ENCODE measurements around the gene BMP6.
"Not testable (repeated sequence)": the region's sequence is repeated elsewhere in the genome, so short reads cannot be mapped to it uniquely, and the experiment has no call there.

The BMP6 gene

DNA sequence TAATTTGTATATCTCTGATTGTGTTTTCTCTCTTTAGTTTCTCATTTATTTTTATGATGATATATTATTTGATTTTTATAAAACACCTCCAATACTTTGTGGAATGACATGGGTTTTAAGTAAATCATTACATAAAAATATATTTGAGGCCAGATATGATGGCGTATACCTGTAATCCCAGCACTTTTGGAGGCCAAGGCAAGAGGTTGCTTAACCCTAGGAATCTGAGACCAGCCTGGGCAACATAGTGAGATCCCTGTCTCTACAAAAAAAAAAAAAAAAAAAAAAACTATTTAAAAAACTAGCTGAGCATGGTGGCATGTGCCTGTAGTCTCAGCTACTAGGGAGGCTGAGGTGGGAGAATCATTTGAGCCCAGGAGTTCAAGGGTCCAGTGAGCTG is 87.3 kb downstream of the BMP6 start:
- intact Hi-C loops (cut with DNase I), result no loop called here
- DNase-seq, result no peak

DNA sequence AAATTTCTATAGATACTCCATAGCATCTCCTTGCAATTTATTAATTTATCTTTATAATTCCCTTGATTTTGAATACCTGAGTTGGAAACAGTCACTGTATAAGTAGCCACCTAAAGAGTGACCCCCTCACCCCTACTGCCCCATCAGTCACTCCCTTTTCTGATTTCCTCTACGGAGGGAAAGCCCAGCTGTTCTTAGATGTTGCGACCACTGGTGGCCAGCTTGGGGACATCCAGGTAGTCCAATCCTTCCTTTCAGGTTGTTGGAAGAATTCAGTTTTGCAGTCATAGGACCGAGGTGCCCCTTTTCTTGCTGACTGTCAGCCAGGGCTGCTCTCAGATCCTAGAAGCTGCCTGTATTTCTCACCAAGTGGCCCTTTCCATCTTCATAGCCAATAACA is 87.8 kb downstream of the BMP6 start:
- no peak for DNase-seq
- intact Hi-C loops (cut with DNase I), result no loop called here

DNA sequence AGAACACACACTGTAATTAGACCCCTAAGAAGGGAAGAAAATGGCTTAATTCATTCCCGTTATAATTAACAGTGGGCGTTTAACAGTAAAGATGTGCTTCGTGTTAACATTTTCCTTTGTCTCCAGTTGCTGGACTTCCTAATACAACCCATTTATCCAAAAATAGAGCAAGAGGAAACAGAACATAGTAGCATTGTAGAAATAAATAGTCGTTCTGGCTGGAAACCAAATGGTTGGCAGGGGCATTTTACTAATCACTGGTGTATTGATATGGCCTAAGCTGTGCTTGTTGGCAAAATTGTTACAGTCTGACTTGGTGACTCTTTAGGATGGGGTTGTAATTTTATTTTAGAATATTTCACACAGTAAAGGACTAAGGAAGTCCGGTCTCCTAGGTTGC is 89.8 kb downstream of the BMP6 start:
- DNase-seq, result no peak
- intact Hi-C loops (cut with DNase I), result no loop called here

DNA sequence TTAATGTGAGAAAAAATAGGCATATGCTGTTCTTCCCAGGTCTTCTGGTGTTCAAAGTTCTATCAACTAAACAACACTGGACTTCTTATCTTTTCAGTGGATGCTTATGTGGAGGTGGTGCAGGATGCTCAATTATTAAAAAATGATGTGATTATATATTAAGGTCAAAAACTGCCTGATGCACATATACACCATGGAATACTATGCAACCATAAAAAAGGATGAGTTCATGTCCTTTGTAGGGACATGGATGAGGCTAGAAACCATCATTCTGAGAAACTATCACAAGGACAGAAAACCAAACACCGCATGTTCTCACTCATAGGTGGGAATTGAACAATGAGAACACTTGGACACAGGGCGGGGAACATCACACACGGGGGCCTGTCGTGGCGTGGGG is 91.3 kb downstream of the BMP6 start:
- DNase-seq; intact Hi-C loops (cut with DNase I): not testable (repeated sequence)

DNA sequence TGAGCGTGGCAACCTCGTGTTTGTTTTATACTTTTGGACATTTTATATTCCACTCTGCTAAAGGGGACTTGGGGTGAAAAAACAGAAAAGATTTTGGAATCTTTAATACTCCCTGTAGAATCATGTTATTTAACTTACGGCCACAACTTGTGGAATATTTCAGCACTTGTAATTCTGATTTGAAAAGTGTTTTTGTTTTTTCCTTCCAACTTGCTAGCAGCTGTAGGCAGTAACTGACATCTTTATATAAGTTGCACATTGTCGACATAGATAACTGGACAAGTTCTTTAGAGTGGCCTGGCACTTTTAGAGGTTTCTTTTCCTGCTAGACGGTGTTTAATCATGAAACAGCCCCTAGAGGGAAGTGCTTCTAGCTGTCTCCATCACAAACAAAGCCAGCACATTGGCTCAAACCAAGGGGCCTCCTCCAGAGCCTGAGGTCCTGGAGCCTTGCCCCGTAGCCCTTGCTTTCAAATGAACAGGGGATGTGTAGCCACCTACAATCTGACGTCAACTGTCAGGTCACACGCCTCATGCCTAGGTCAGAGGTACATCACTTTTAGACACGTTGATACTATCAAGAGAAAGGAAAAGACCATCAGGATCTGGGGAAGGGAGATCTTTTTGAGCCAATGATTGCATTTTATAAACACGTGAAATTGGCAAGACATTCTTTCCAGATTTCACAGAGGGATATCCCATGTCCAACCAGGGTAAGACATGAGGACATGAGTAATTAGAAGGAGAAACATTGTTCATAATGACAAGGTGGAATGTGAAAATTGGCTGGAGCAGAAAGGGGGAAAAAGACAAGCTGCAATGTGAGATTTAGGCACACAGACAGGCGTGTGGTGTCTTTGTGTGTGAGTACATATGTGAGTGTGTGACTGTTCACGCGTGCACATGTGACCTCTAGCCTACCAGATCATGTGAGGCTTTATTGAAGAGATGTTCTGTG is 92.6 kb downstream of the BMP6 start:
- no peak for DNase-seq
- intact Hi-C loops (cut with DNase I), result no loop called here

DNA sequence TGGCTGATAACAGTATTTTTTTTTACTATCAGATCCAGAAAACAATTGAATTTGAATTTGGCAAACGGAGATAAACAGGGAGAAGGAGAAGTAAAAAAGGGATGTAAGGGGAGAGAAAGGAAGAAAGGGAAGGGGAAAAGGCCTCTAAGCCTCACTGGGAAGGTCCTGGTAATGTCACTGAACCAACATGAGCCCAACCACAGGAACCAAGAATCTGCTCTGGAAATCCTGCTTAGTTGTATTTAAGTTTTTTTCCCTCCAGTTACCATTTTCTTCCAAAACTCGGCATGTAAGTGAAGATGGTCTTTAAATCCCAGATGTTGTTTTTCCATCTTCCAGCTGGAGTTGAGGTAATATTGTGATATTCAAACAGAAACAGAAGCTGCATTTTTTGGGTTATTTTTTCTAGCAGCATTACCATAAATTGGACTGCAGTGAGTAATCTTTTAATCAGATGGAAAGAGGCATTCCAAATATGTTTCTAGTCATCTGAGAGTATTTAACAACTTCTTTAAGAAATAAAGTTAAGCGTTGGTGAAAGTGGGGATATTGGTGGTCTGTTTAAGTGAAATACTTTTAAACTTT is 93.6 kb downstream of the BMP6 start:
- intact Hi-C loops (cut with DNase I), result no loop called here
- DNase-seq, result no peak

DNA sequence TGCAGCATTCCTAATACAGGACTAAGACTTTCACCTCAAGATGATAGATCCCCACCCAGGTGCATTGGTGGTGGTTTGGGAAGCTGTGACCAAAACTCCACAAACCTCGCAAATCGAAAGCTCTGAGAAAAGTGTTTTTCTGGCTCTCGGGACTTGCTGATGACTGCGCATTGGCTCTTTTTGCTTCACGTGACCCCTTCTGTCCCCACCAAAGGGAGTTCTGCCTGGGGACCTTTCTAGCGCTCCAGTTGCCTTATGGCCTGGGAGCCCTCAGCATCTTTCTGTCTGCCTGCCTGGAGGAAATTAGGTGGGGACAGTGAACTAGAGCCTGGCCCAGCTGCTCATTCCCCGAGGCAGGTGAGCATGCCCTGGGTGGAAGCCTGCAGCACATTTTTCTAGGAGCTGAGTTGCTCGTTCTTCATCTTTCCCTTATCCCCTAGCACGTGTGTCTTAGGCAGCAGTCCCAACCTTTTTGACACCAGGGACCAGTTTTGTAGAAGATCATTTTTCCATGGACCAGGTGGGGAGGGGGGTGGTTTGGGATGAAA is 94.5 kb downstream of the BMP6 start:
- intact Hi-C loops (cut with DNase I), result no loop called here
- no peak for DNase-seq

DNA sequence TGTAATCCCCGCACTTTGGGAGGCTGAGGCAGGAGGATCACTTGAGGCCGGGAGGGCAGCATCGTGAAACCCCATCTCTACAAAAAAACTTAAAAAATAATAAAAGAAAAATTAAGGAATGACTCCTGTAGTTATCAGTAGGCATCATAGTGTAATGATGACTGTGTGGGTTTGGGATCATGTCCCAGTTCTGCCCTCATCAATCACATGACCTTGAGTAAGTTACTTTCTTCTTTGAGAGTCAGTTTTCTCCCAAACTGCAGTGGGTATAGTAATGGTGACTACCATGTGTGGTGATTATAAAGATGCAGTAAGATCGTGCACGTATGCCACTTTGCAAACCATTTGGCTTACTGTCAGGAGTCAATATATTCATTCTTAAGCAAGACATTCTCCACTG is 95.5 kb downstream of the BMP6 start:
- intact Hi-C loops (cut with DNase I), result no loop called here
- no peak for DNase-seq

DNA sequence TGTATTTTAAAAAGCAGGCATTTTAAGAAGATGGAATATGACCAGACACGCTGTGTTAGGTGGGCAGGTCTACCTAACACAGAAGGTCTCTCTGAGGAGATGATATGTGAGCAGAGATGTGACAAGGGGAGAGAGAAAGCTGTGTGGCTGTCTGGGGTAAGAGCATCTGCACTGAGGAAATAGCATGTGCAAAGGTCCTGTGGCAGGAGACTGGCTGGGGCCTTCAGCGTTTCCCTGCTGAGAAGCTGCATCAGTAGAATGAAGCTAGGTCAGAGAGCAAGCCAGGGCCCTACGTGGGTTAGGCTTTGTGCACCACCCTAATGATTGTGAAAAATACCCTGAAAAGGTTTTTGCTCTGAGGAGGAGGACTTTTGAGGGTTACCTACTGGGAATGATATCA is 97.7 kb downstream of the BMP6 start:
- intact Hi-C loops (cut with DNase I), result no loop called here
- no peak for DNase-seq

DNA sequence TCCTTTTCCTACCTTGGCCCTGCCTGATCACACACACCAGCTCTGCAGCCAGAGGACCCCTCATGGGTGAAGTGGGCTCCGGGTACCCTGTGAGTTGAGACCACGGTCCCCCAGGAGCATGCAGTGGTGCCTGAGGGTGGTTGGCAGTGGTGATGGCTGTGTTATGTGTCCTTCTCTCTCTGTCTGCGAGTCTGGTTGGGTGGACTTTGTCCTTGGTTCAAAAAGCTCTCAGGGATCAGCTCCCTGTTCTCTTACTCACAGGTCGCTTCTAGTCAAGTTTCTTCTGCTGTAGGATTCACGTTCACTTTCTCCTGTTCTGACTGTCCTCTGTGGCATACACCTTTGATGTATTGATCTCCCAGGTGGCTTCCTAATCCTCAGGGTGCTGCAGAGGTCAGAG is 100.1 kb downstream of the BMP6 start:
- DNase-seq, result no peak
- intact Hi-C loops (cut with DNase I), result no loop called here

DNA sequence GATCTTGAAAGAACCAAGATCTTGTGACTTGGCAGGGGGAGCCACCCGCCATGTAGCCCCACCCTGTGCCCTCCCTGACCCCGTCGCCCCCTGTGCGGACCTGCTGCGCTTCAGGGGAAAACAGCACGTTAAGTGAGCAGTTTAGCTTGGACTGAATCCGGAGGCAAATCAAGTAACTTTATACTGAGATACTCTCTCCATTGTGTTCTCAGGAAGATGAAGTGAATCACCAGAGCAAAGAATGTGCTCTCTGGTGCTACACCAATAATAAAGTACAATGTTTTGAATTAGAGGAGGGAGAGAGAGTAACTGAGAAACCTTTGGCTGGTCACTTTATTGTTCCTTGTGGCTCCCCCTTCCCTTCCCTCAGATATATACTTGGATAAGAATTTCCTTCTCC is 101.2 kb downstream of the BMP6 start:
- intact Hi-C loops (cut with DNase I), result no loop called here
- DNase-seq, result no peak

DNA sequence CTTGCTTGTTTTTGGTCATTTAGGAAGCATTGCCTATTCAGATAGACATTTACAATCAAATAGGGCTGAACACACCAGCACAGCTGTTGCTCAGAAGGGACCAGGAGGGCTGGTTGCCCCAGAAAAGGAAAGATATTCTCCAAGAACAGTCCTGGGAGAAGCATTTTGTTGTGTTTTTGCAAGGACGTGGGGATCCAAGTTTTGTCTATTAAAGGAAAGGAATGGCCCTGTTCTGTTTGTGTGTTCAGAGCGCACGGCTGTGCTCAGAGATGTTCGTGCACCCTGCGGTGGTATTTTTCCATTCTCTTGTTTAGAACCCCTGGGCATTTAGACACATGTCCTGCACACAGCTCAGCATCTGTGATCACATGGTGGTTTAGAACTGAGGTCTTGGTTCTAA is 102.2 kb downstream of the BMP6 start:
- no peak for DNase-seq
- intact Hi-C loops (cut with DNase I), result no loop called here

DNA sequence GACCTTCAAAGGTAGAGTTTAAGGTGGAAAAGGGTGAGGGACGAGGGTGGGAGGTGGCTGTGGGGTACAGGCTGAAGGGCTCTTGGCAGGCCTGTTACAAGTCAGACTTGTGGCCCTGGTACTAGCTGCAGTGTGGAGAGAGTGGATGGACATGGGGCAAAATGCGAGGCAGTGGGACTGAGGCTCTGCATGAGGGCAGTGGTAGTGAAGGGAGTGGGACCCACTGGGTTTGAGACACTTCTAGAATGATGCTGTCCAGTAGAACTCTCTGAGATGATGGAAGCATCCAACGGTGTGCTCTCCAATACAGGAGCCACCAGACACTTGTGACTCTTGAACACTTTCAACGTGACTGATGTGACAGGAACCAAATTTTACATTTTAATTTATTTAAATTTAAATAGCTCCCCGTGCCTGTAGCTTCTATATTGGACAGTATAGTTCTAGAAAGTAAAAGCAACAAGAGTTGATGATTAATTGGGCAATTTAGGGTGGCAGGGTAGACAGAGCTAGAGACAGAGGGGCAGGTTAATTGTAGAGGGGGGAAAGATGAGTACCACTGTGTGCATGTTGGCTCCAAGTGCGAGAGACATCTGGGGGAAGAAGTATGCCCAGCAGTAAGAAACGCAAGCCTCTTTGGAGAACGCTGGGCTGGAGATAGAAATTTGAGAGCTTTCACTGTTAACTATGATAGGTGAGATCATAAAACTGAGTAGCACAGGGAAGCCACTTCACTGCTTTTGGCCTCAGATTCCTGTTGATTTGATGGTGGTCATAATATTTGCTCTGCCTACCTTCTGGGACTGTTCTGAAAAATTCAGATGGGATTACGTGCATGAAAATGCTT is 107.2 kb downstream of the BMP6 start:
- intact Hi-C loops (cut with DNase I), result no loop called here
- no peak for DNase-seq

DNA sequence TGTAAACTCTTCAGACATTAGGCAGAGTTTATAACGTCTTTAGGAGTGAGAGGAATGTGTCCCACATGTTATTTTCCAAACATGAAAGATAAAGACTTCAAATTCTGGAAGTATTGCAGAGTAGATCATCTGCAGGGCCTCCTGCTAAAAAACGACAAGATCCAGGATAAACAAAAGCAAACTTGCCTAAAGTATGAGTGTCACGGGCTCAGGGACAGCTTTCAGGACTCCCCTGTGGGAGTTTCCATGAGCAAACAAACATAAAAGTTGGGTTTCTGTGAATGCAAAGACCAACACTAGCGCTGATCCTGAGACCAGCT is 107.8 kb downstream of the BMP6 start:
- no peak for DNase-seq
- intact Hi-C loops (cut with DNase I), result no loop called here

DNA sequence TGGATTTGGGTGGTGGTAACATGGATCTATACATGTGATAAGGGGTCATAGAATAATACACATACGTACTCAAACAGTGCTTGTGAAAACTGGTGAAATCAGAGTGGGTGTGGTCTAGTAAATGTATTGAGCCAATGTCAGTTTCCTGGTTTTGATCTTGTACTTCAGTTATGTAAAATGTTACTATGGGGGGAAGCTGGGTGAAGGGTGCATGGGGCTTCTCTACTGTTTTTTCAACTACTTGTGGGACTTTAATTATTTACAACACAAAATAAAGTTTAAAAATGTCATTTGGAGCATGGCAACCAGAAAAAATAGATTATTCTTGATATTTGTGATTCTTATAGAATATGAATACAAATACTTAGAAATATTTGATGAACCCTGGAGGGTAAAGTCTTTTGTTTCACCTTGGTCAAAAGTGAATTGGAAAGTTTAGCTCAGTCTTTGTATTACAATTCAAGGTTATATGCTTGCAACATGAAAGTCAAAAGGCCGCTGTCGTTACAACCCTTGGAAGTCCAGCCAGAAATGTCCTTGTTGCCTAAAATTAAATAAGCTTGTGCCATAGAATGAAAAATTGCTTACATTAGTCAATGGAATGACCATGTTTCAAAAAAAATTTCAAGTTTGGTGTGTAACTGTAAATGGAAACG is 110.6 kb downstream of the BMP6 start:
- intact Hi-C loops (cut with DNase I), result no loop called here
- no peak for DNase-seq

DNA sequence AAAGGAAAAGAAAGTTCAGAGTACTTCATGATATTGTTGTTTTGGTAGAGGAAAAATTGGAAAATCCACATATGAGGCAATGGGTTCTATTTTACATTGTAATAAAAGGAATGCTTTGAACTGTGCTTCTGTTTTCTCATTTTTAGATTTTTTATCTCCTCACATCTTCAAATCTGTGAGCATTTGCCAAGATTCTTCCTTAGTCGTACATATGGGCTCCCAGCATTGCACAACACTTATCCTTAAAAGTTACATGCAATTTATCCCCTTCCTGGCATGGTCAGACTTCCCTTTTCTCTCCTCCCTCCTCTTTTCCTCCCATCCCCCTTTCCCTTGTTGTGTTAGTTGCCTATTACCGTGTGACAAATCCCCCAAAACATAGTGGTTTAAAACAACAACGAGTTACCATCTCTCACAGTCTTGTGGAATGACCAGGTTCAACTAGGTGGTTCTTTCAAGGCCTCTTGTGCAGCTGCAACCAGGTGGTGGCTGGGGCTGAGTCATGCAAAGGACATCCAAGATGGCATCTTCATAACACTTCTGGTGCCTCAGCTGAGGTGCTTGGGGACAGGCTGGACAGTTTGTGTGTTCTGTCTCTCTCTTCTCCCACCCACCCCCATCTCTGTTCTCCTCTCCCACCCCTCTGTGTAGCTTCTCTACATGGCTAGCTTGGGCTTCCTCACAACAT is 116.0 kb downstream of the BMP6 start:
- no peak for DNase-seq
- intact Hi-C loops (cut with DNase I), result no loop called here

DNA sequence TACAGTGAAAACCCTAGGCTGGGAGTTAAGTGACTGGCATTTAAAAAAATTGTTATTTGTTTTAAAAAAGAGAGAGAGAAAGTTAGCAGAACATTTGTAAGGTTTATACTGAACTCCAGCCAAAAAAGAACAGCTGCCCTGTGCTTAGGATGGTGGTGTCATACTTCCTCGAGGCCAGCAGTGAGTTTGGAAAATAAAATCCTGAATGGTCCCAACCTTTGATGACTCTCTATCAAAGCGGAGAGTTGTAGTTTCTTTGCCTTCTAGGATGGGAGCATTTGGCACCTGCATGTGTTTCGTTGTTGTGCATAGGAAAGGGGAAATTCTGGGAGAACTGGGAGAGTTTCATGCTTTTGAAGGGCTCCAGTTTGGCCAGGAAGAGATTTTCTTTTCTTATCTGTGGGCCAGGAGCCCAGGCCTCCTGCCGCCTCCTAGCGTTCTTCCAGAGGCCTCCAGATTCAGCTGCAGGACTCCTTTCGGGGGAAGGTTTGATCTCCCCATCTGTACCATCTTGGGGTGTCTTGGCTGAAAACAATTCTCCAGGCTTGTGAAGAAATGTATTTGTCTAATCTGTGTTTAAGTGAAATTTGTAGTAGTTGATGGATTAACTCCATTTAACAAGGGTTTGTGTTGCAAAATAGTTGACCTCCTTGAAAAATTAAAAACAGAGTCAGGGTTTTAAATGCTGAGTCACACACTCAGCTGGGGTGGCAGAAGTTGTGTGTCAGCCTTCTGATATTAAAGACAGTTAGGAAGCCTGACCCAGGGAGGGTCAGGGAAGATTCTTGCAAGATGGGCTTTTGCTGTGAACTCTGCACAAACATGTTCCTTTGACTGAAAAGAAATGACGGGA is 121.3 kb downstream of the BMP6 start:
- intact Hi-C loops (cut with DNase I), result no loop called here
- no peak for DNase-seq

DNA sequence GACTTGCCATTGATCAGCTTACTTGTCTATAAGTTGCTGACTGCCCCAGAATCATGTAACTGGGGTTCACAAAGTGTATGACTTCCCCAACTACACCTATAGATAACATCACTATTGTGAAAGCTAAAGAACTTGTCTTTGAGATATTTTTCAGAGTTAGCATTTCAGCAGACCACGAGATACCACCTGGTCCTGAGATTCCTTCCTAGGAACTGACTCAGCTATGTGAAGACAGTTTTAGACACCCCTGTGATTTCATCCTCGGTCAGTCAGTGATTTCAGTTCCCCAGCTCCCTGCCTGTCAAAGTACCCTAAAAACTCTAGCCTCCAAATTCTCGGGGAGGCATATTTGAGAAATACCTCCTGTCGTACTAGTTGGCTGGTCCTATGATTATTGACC is 122.3 kb downstream of the BMP6 start:
- no peak for DNase-seq
- intact Hi-C loops (cut with DNase I), result no loop called here
